Ammon's horn (tissue), 1 donor: ENCODE data around the gene USP20.
"Not testable (repeated sequence)": the region's sequence is repeated elsewhere in the genome, so short reads cannot be mapped to it uniquely, and the experiment has no call there.

Source experiments
- DNase-seq: peaks from one replicate; pipeline ENCODE4 v3.0.0-alpha.2; 2016; ENCODE audit warnings: low spot score

USP20 gene

DNA sequence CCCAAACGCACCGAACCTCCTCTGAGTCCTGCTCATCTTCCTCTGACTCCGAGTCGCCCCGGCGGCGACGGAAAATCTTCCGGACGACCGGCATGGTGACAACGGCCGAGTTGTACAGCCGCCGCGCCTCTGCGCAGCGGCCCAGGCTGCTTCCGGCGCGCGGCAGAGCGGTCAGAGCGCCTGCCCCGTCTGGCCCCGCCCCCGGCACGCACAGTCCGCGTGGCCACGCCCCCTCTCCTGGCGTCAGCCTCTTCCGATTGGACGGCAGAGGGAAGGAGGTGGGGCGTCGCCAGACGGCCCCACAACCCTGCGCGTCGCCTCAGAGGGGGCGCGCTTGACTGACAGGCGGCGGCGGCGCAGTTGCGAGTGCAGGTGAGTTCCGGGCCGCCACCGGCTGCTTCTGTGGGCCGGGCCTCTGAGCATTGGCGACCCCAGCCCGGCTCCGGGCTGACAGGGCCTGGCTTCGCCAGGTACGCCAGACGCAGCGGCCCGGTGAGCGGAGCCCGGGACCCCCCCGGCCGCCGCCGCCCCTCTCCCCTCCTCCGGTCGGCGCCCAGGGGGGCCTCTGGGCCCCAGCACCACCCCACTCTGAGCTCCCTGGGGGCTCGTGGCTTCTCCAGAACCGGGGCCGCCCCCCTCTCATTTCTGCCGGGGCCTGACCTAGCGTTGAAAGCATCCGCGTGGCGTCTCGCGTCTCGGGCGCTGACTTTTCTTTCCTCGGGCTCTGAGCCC, at the start of gene USP20, which contains the start of gene C9orf78:
Gene USP20 (plus strand): TSS at position 331 of the 732 bp plus-strand sequence. CDS start 17,098 bp downstream, outside the sequence.
Gene C9orf78 (minus strand): TSS at position 148 of the 732 bp plus-strand sequence. CDS start 54 bp downstream, at position 94.
- peak; percentile 99 for DNase-seq

- no peak for DNase-seq
These were observed 49.4 kb upstream of the USP20 start for GRCh38 chr9:129785866-129786265.

GRCh38 chr9:129786481-129786880, 48.8 kb upstream of the USP20 start:
- DNase-seq: no peak

DNA sequence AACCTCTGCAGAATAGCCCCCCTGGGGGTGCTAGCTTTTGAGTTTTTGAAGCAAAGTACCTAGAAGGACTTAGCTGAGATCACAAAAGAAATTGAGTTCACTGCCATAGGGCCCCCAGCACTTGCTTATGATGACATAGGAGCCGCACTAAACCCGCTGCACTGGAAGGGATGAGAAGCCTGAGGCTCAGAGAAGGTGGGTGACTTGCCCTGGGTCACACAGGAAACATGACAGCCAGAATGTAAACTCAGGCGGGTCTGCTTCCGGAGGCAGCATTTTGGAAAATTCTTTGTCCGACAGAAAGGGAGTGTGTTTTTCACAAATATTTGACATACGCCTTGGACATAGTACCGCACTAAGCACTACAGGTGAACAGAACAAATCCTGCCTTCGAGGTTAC, 40.7 kb upstream of the USP20 start:
- no peak for DNase-seq

GRCh38 chr9:129796029-129796428, 39.2 kb upstream of the USP20 start:
- not testable (repeated sequence) for DNase-seq

GRCh38 chr9:129798973-129799372, 36.3 kb upstream of the USP20 start:
- no peak for DNase-seq

DNA sequence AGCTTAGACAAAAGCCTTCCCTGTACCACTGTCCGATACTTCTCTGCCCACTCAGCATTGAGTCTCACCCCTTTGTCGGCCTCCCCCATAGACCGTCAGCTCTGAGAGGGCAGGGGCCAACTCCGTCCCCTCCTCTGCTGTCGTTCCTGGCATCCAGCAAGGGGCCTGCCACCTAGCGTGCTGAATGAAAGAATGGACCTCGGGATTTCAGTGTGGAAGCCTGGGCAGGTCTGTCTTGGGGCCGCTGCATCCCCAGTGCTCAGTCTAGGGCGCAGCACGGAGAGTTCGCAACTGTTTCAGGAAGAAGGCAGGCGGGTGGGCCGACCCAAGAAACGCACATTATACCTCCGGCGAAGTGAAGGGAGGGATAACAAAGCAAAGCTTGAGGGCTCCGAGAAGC, 33.8 kb upstream of the USP20 start:
- no peak for DNase-seq

- peak; percentile 97 for DNase-seq
These were observed 32.2 kb upstream of the USP20 start, which contains the start of gene TOR1B for GRCh38 chr9:129802833-129803675. TOR1B (plus strand) TSS chr9:129803184; CDS start chr9:129803213, 29 bp downstream.

- no peak for DNase-seq
These were observed 31.6 kb upstream of the USP20 start for GRCh38 chr9:129803676-129804060.

- no peak for DNase-seq
These were observed 29.2 kb upstream of the USP20 start for GRCh38 chr9:129806061-129806460.

- no peak for DNase-seq
These were observed 25.9 kb upstream of the USP20 start for GRCh38 chr9:129809346-129809745.

- DNase-seq: no peak
These were observed 25.1 kb upstream of the USP20 start for GRCh38 chr9:129810116-129810515.

GRCh38 chr9:129810788-129811187, 24.5 kb upstream of the USP20 start:
- DNase-seq: no peak

- DNase-seq: no peak
These were observed 23.3 kb upstream of the USP20 start for GRCh38 chr9:129811967-129812363.

DNA sequence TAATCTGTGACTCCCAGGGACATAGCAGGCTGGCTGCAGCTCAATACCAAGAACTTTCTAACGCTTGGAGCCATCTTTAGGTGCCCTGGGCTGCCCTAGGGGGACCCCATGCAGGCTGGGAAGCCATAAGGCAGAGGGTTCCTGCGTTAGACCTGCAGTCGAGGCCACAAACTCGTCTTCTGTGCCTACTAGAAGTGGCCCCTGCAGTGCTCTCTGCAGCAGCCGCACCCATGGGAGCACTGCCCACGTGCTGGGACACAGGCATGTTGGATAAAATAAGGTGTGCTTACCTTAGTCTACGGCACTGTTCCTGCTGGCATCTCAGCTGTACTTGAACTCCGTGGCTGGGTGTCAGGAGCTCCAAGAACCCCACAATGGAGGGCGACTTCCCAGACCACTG, 22.9 kb upstream of the USP20 start:
- DNase-seq: no peak

DNA sequence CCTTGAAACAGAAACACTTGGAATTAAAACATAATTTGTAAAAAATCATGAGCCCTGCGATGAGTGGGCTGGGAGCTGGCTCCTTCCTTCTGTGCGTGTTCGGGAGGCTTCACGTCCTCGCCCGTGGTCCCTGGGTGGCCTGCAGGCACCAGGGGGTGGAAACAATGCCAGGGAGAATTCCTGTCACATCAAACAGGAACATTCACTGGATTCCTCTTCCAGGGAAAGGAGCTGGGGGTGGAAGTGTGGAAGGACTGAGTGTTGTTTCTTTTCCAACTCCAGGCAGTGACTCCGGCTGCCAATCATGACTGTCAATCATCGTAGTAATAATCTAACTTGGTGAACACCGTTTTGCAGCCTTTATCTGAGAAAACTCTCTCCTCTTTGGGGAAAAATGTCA, 21.6 kb upstream of the USP20 start:
- no peak for DNase-seq

DNA sequence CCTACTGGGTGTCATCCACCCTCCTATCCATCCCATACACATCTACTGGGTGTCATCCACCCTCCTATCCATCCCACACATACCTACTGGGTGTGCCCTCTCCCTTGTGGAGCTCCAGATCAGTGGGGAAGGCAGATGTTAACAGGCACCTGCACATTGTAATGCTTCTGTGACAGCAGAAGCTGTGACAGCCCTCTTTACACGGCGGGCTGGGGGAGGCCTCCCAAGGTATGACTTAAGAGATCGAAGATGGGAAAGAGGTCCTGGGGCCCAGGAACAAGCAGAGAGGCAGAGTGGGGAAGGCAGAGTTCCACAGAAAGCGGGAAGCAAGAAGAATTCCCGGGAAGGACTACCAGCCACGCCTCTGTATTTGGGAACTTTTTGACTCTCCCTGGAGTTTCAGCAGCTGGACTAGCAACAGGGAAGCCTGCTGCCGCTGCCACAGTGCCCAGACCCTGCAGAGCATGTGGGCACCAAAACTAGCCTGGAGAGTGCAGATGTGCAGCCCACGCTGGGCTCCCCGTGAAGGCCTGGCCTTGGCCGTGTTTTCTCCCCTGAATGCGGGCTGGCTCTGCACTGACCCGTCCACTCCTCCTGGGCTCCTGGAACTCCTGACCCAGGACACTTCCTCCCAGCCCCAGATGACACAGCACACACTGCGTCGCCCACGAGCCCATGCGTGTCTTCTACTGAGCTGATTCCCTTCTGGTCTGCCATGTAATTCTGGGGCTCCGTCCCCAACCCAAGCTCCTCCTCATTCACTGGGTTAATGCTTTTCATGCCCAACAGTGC, 20.6 kb upstream of the USP20 start:
- no peak for DNase-seq

- DNase-seq: no peak
These were observed 20.0 kb upstream of the USP20 start for GRCh38 chr9:129815278-129815677.

DNA sequence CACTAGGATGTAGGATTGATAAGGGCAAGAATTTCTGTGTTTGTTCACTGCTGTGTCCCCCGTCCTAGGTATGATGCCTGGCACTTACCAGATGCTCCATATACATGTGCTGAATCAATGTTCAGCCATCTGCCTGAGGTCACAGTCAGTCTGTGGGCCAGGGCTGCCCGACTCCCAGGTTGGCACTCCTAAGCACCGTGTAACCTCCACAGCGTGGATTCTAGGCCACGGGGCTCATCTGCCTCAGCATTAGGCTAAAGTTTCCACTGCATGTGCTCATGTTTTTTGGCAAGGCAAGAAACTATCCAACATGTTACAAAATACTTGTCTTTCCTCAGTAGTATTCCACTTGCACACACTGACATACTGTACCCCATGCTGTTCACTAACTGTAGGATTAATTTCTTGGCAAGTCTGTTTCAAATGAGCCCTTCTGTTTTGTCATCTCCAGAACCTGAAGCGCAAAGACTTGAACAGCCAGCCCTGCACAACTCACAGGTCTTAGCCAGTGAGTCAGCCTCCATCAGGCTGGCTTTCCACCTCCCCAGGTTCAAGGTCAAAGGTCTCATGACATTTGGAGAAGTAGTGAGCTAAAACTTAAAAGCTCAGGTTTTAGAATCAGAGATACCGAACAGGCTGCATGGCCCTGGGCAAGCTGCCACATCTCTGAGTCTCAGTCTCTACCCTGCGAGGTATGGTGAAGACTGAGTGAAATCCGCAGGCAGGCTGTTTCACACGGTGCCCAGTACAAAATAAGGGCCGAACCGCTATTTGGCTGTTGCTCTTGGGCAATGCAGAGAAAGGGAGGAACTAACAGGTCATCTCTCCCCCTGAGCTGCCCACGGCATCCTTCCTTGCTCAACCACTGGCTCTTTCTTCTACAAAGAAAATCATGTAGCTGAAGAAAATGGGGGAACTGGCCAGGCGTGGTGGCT, 18.5 kb upstream of the USP20 start:
- no peak for DNase-seq

DNA sequence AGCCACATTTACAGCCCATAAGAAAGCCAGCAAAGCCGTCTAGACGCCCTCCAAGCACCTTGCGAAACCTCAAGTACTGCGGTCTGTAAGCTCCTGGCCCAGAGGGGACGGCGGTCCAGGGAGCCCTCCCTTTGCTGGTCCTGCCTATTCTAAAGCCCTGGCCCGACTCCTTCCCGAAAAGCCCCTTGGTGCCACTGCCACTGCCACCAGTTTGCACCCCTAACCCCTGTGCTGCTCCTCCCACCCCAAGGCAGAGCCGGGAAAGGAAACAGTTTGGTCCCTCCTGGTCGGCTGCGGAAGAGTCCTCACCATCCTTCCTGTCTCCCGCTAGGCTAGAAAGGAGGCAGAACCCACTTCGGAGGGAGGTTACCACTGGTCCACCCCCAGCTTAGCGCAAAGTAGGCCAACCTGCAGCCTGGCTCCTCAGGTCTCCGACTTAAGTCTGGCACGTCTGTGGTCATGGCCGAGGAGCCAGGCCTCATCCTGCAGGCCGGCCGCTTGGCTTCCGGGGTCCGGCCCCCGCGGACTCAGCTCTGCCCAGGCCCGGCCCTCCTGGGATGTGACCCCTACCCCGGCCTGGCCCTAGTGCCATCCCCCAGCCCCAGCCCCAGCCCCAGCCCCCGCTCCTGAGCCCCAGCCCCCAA, 12.2 kb upstream of the USP20 start:
- DNase-seq: no peak

DNA sequence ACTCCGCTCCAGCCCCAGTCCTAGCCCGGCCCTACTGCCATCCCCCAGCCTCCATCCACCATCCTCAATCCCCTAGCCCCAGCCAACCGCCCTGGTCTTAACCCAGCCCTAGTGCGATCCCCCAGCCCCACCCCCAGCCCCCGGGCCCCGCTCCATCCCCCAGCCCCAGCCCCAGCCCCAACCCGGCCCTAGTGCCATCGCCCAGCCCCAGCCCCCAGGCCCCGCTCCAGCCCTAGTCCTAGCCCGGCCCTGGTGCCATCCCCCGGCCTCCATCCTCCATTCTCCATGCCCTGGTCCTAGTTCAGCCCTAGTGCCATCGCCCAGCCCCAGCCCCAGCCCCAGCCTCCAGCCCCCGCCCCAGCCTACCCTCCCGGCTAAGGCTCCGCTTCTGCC, 11.7 kb upstream of the USP20 start:
- no peak for DNase-seq
